Hepatocyte (in vitro differentiated cells): Measurements from ENCODE around the gene ZMPSTE24. TPM values are rescaled to one million over a fixed set of nuclear protein-coding genes. Genes with fewer than 3 reads are reported as not detected.

Experiments used
- DNase-seq: peaks from one replicate; pipeline ENCODE4 v3.0.0-alpha.2; 2016; ENCODE audit warnings: low spot score
- H2AFZ ChIP-seq: fragments of 200-600 bp; sonication (generic); 2 replicates; pipeline ENCODE4 v1.6.0; 2016; ENCODE audit warnings: antibody characterized with exemption, mild to moderate bottlenecking
- H3K27ac ChIP-seq: fragments of 200-600 bp; sonication (generic); 2 replicates; pipeline ENCODE4 v1.5.1; 2016; ENCODE audit warnings: mild to moderate bottlenecking
- H3K27me3 ChIP-seq: fragments of 200-600 bp; sonication (generic); 2 replicates; pipeline ENCODE4 v1.6.1; 2016
- H3K36me3 ChIP-seq: fragments of 200-600 bp; sonication (generic); replicated peaks from 2 replicates; pipeline ENCODE4 v1.5.1; 2016; ENCODE audit warnings: low read depth; ENCODE audit not compliant: insufficient read depth
- H3K4me1 ChIP-seq: fragments of 200-600 bp; sonication (generic); 2 replicates; pipeline ENCODE4 v1.5.1; 2016; ENCODE audit warnings: mild to moderate bottlenecking, moderate library complexity; ENCODE audit not compliant: insufficient read depth
- H3K4me2 ChIP-seq: fragments of 200-600 bp; sonication (generic); 2 replicates; pipeline ENCODE4 v1.6.0; 2016
- H3K4me3 ChIP-seq: fragments of 200-600 bp; sonication (generic); 2 replicates; pipeline ENCODE4 v1.5.1; 2016; ENCODE audit warnings: mild to moderate bottlenecking
- H3K79me2 ChIP-seq: fragments of 200-600 bp; sonication (generic); 2 replicates; pipeline ENCODE4 v1.6.0; 2017; ENCODE audit warnings: mild to moderate bottlenecking
- H3K9me2 ChIP-seq: fragments of 200-600 bp; sonication (generic); replicated peaks from 2 replicates; pipeline ENCODE4 v1.6.0; 2017; ENCODE audit warnings: mild to moderate bottlenecking; ENCODE audit not compliant: insufficient read depth
- H3K9me3 ChIP-seq: fragments of 200-600 bp; sonication (generic); 2 replicates; pipeline ENCODE4 v1.5.1; 2016; ENCODE audit warnings: low read depth, mild to moderate bottlenecking
- H4K20me1 ChIP-seq: fragments of 200-600 bp; sonication (generic); 2 replicates; pipeline ENCODE4 v1.6.0; 2016; ENCODE audit warnings: mild to moderate bottlenecking; ENCODE audit not compliant: insufficient read depth, poor library complexity, severe bottlenecking
- EZH2 ChIP-seq: fragments of 200-600 bp; sonication (generic); IDR thresholded peaks from 2 replicates; pipeline ENCODE4 v1.6.1; 2016; ENCODE audit warnings: antibody characterized with exemption, mild to moderate bottlenecking, borderline replicate concordance
- EZH2phosphoT487 ChIP-seq: fragments of 200-600 bp; sonication (generic); IDR thresholded peaks from one replicate; pipeline ENCODE4 v1.6.1; 2018; ENCODE audit warnings: antibody characterized with exemption, mild to moderate bottlenecking, low read depth, moderate library complexity; ENCODE audit not compliant: unreplicated experiment, severe bottlenecking
- WGBS: methylation state at CpG from one replicate; pipeline ENCODE4 v1.1.6; 2016; ENCODE audit warnings: low lambda C conversion rate; ENCODE audit errors: missing lambda C conversion rate; 5-methylcytosine and 5-hydroxymethylcytosine counted together
- polyA plus RNA-seq: library from polyadenylated mRNA; unstranded; fragments of >200 nt; fragmentation: Nextera tagmentation; extraction: Ambion mirVana; gene quantifications from 2 replicates; pipeline ENCODE4 v1.2.1, GENCODE V29; 2016
- total RNA-seq: library from RNA; depleted of rRNA; stranded (reverse); fragments of >200 nt; gene quantifications from 2 replicates; pipeline ENCODE4 v1.2.3, GENCODE V29; 2014
- TF ChIP-seq, protein P1 (sequence below): fragments of 200-600 bp; sonication (generic); IDR thresholded peaks from 2 replicates; pipeline ENCODE4 v1.5.1; 2016; ENCODE audit warnings: antibody characterized with exemption, mild to moderate bottlenecking; ENCODE audit not compliant: poor library complexity

ZMPSTE24 gene
- total and polyA plus RNA-seq, 2 experiments from 2014 or later, result 35.6 to 56.1 TPM

DNA sequence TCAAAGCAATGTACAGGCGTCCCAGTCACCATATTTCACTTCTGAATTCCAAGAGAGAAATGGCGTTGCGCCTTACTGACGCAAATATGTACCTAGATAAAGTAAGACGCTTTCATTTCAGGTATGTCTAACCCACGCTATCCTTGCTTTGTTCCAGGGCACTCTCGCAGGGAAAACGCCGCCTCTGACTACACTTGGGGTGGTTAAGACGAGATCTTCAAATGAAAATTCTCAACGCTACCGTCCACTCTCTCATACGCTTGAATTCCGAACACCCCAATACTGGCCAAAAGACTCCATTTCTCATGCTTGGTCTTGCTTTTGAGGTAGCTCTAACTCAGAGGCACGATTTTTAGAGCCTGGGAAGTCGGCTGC, 736 bp upstream of the ZMPSTE24 start:
- Histone ChIP-seq H3K4me1 (peaks cover 7% of the 10 kb centered on the region), H3K36me3 (no peaks in the 10 kb centered on the region), H2AFZ (peak overlapping the region; percentile 88), H3K4me3 (peak overlapping the region; percentile 75), H3K27me3 (no peaks in the 10 kb centered on the region), H3K9me2 (no peaks in the 10 kb centered on the region), H3K79me2 (peaks cover 59% of the 10 kb centered on the region), H3K4me2 (peak overlapping the region; percentile 85), H3K9me3 (no peaks in the 10 kb centered on the region), H3K27ac (peak overlapping the region; percentile 98), H4K20me1 (no peaks in the 10 kb centered on the region)
- DNase-seq, result peak; percentile 48
- TF ChIP-seq, protein P1, sequence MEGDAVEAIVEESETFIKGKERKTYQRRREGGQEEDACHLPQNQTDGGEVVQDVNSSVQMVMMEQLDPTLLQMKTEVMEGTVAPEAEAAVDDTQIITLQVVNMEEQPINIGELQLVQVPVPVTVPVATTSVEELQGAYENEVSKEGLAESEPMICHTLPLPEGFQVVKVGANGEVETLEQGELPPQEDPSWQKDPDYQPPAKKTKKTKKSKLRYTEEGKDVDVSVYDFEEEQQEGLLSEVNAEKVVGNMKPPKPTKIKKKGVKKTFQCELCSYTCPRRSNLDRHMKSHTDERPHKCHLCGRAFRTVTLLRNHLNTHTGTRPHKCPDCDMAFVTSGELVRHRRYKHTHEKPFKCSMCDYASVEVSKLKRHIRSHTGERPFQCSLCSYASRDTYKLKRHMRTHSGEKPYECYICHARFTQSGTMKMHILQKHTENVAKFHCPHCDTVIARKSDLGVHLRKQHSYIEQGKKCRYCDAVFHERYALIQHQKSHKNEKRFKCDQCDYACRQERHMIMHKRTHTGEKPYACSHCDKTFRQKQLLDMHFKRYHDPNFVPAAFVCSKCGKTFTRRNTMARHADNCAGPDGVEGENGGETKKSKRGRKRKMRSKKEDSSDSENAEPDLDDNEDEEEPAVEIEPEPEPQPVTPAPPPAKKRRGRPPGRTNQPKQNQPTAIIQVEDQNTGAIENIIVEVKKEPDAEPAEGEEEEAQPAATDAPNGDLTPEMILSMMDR, result no peak
- TF ChIP-seq EZH2 (no peak), EZH2phosphoT487 (no peak)
- WGBS, result under 1% methylated on average over 16 of the region's 16 CpGs

DNA sequence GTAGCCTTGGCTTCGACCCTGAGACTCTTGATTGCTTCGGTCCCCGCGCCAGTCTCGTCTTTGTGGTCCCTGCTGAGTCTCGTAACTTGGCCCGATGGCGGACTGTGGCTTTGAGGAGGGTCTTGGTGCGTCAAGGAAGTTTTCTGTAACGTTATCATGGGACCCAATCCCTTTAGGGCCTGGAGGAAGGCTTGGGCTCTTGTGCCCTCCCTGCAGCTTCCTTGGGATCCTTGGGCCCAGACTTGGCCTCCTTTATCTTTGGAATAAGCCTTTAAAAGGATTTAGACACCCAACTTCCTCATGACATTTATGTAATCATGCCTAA, 371 bp downstream of the ZMPSTE24 start:
- no peak for DNase-seq
- Histone ChIP-seq H3K27ac (peak overlapping the region; percentile 86), H2AFZ (peak overlapping the region; percentile 90), H3K27me3 (no peaks in the 10 kb centered on the region), H4K20me1 (no peaks in the 10 kb centered on the region), H3K36me3 (no peaks in the 10 kb centered on the region), H3K4me2 (peak overlapping the region; percentile 89), H3K4me1 (peaks cover 7% of the 10 kb centered on the region), H3K9me2 (no peaks in the 10 kb centered on the region), H3K4me3 (peak overlapping the region; percentile 59), H3K79me2 (peaks cover 65% of the 10 kb centered on the region), H3K9me3 (no peaks in the 10 kb centered on the region)
- 1% methylated on average over 10 of the region's 10 CpGs for WGBS
- TF ChIP-seq EZH2, result no peak
- TF ChIP-seq, protein P1, result no peak
- TF ChIP-seq EZH2phosphoT487, result no peak

DNA sequence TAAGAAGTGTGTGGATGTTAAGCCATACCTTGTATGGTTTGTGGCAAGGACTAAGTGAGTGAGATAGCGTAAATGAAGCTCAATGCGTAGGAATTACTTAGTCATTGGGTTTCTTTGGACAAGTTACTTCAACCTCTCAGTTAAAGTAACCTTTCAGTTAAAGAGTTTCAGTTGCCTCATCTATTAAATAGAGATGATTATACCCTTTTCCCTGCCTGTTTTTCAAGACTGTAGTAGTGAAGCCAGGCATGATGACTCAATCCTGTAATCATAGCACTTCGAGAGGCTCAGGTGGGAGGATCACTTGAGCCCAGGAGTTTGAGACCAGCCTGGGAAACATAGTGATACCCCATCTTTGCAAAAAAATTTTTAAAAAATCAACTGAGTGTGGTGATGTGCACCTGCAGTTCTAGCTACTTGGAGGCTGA, 6.3 kb downstream of the ZMPSTE24 start:
- DNase-seq, result no peak
- Histone ChIP-seq H3K36me3 (no peaks in the 10 kb centered on the region), H3K4me3 (no peak overlapping the region), H3K27me3 (no peaks in the 10 kb centered on the region), H3K4me2 (no peak overlapping the region), H3K79me2 (peaks cover 50% of the 10 kb centered on the region), H3K27ac (no peak overlapping the region), H3K4me1 (no peaks in the 10 kb centered on the region), H4K20me1 (no peaks in the 10 kb centered on the region), H2AFZ (no peak overlapping the region), H3K9me2 (no peaks in the 10 kb centered on the region), H3K9me3 (no peaks in the 10 kb centered on the region)
- TF ChIP-seq EZH2 (no peak), EZH2phosphoT487 (no peak)
- TF ChIP-seq, protein P1, result no peak
- 92% methylated on average over 3 of the region's 3 CpGs for WGBS

DNA sequence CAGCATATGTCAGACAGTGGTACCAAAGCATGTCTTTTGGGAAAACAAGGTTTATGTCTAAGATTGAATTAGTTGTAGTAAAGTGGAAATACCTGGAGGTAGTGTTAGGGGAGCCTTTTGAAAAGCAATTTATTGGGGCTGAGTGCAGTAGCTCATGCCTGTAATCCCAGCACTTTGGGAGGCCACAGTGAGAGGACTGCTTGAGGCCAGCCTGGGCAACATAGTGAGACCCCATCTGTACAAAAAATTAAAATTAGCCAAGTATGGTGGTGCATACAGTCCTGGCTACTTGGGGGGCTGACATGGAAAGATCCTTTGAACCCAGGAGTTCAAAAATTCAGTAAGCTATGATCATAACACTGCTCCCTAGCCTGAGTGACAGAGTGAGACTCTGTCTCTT, 7.3 kb downstream of the ZMPSTE24 start:
- TF ChIP-seq, protein P1, result no peak
- TF ChIP-seq EZH2phosphoT487 (no peak), EZH2 (no peak)
- H4K20me1 ChIP-seq, result no peaks in the 10 kb centered on the region
- no peaks in the 10 kb centered on the region for H3K9me2 ChIP-seq
- no peak overlapping the region for H2AFZ ChIP-seq
- no peaks in the 10 kb centered on the region for H3K9me3 ChIP-seq
- no peaks in the 10 kb centered on the region for H3K4me1 ChIP-seq
- H3K4me2 ChIP-seq, result no peak overlapping the region
- DNase-seq, result no peak
- no peak overlapping the region for H3K4me3 ChIP-seq
- no peaks in the 10 kb centered on the region for H3K27me3 ChIP-seq
- no peak overlapping the region for H3K27ac ChIP-seq
- peaks cover 42% of the 10 kb centered on the region for H3K79me2 ChIP-seq
- H3K36me3 ChIP-seq, result no peaks in the 10 kb centered on the region
